Measurements from ENCODE around the gene SCNN1B. TPM values are rescaled to one million over a fixed set of nuclear protein-coding genes. Genes with fewer than 3 reads are reported as not detected.
"Not testable (repeated sequence)": the region's sequence is repeated elsewhere in the genome, so short reads cannot be mapped to it uniquely, and the experiment has no call there.

Gene SCNN1B
- total RNA-seq, 1 donor from 2014 or later = 3.8 TPM

- no peak for DNase-seq
Observed at GRCh38 chr16:23382279-23382678, 80.2 kb downstream of the SCNN1B start.

DNA sequence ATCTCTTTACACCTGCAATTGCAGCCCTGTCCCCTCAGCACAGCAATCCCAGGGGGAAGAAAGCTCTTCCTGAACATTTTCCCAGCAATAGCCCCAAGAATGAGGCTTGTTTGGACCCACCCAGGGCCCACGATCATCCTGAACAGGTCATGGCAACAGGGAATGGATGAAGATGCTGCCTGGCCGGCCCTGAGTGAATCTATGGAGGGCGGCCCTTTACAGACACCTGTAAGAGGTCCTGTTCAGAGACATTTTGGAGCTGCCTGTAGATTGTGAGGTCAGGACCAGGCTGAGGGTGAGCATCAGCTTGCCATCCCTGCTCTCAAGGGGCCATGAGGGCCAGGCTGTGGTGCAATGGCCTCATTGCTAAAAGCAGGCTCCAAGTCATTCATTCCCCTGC, 81.8 kb downstream of the SCNN1B start:
- DNase-seq = no peak

DNA sequence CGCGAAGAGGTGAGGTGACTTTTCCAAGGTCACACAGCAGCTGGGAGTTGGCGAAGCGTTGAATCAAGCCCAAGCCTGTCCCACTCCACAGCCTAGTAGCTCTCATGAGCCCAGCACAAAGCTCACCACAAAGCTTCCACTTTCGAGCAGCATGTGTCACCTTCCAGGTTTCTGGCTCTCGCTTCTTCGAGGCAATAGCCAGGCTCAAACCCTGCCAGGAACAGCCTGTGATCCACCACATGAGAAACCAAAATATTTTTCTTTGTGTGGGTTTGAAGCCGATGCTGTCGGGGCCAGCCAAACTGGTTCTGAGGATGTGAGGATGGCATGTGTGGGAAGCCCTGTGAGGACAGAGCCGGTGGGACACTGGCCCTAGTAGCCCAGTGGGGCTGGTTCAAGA, 82.8 kb downstream of the SCNN1B start:
- DNase-seq = no peak

- no peak for DNase-seq
Observed at GRCh38 chr16:23385441-23385840, 83.3 kb downstream of the SCNN1B start.

DNA sequence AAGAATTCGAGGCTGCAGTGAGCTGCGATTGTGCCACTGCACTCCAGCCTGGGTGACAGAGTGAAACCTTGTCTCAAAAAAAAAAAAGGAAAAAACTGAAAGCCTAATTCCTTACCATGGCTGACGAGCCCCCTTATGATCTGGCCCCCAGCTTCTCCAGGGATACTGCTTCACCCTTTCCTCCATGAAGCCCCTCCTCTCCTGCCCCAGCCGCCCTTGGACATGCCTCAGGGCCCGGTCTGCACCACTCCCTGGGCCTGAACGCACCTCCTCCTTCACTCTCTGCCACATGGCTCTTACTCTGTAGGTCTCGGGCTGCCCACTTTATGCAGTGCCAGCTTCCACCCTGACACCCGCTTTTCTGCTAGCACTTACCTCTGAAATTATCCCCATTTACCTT, 85.6 kb downstream of the SCNN1B start:
- no peak for DNase-seq

DNA sequence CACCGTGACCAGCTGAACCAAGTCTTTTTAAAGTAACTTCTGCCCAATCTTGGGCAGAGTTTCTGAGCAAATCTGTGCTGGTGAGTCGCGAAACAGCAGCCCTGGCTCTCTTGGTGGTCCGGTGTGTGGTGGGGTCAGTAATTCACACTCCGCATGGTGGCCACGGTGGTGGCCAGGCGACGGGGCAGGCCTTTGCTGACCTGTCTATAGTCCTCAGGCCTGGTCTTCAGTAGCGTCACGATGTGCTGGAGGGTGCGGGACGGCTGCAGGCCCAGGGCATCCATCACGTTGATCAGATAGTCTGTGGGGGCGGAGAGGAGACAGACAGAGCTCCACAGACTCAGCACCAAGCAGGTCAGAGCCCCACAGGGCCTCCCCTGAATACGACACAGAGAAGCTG, 86.7 kb downstream of the SCNN1B start:
- no peak for DNase-seq

GRCh38 chr16:23389201-23389600, 87.1 kb downstream of the SCNN1B start:
- no peak for DNase-seq

GRCh38 chr16:23389936-23390335, 87.8 kb downstream of the SCNN1B start:
- not testable (repeated sequence) for DNase-seq

GRCh38 chr16:23391381-23392222, 89.5 kb downstream of the SCNN1B start:
- DNase-seq = no peak

DNA sequence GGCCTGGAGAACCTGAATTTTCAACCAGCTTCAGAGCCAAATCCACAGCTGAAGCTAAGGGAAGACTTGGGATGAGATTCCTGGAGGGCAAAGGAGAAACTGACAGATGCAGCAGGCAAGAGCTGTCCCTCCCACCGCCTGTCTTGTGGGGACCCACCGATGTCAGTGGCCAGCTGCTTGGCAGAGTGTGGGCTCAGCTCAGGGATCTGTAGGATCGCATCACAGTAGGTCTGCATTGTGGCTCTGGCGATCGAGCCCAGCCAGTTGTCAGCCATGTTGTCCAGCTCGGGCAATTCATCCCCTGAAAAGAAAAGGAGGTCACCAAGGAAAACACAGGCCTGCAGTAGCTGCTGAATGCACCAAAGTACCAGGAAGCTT, 90.1 kb downstream of the SCNN1B start:
- DNase-seq = peak; percentile 41

DNA sequence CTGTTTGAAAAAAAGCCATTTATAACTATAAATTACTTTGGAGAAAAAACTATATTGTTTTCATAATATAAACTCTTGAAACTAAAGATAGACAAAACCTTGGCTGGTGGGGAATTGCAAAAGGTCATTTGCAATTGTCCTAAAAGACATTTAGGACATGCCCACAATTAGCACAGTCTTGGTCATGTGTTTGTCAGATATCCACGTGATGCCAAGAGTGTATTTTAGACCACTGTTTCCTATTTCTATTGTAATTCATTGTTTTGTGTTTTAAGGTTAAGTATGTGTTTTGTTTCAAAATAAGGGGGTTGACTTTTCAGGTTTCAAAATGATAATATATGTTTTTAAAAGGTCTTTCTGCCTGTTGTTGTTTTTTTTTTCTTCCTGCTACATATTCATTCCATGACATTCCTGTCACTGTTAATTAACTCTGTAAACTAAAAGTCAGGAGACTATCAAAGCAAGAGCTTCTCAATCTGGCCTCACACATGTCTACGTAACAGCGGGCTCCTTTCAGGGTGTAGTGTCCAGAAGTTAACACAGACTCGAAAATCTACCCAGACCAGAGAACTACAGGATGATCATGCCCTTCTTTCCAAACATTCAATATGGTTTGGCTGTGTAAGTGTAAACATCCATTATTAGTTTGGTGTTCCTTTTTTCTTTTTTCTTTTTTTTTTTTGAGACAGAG, 92.2 kb downstream of the SCNN1B start:
- DNase-seq = no peak

DNA sequence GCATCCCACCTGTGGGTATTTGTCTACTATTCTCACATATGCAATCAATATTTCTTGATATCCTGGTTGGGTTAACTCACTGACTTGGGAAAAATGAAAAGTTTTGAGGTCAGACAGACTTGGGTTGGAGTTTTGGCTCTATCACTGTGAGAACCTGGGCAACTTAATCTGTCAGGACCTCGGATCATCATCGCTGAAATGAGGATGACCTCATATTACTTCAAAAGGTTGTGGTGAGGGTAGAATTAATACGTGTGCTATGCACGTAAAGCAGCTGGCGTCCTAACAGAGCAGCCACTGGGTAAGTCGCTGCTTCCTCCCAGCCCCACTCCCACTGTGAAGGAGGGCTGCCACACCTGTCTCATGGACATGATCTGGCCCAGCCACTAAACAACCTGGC, 93.6 kb downstream of the SCNN1B start:
- no peak for DNase-seq

DNA sequence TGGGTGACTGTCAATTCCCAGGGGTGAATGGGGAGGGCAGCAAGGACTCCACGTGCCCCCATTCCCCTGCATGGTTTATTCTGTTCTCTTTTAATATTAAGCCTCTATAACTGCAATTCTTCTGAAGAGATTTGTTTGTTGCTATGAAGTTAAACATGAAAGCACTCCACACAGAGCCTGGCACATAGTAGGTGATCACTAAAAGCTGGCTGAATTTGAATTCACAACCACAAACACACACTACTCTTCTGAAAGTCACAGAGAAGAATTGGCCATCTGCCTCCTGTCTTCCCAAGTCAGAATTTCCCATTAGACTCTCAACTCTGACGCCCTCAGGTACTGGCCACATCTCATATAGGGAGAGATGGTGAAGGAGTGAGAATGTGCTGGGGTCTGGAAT, 95.4 kb downstream of the SCNN1B start:
- no peak for DNase-seq

- DNase-seq = peak; percentile 93
Observed at GRCh38 chr16:23398987-23399805, 97.1 kb downstream of the SCNN1B start.

DNA sequence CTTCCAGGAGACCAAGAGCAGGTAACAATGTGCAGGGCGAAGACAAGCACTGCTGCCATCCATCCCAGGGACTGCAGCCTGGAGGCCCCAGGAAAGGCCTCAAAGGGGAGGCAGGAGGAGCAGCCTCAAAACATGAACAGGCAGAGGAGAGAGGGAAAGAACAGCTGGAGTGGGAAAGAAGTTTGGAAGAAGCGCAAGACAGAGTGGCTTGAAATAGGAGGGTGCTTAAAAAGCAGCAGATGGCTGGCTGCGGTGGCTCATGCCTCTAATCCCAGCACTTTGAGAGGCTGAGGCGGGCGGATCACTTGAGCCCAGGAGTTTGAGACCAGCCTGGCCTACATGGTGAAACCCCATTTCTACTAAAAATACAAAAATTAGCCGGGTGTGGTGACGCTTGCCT, 98.3 kb downstream of the SCNN1B start:
- peak; percentile 85 for DNase-seq

DNA sequence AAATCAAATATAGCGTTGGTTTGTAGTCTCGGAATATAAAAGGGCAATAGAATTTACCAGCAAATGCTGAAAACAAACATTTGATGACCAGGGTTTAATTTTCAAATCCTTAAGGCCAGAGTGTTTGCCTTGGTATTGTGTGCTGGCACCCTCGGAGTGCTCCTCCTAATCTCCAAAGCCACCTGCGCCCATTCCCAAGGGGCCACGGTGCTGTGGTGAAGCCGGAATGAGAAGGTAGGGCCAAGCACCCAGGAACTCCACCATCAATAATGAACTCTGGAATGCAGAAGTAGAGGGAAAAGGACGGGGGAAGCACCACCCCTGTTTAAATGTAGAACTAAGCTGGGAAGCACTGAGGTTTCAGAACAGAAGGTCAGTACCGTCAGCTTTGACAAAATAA, 99.0 kb downstream of the SCNN1B start:
- no peak for DNase-seq

GRCh38 chr16:23402100-23402499, 100.0 kb downstream of the SCNN1B start:
- no peak for DNase-seq

GRCh38 chr16:23403547-23403946, 101.4 kb downstream of the SCNN1B start:
- DNase-seq = peak; percentile 58

- no peak for DNase-seq
Observed at GRCh38 chr16:23406024-23406423, 103.9 kb downstream of the SCNN1B start.

GRCh38 chr16:23406546-23407240, 104.6 kb downstream of the SCNN1B start:
- no peak for DNase-seq

GRCh38 chr16:23407436-23408127, 105.5 kb downstream of the SCNN1B start:
- DNase-seq = no peak

All from tongue (tissue), 2 donors.